Fibroblast of mammary gland (primary cell): ENCODE data around the gene TANC1.

ENCODE experiments used
- DNase-seq: peaks from one replicate; pipeline ENCODE4 v3.0.0-alpha.2; 2010; ENCODE audit warnings: low read depth
- H3K4me3 ChIP-seq: 2 replicates; pipeline ENCODE4 v1.5.1; 2011; ENCODE audit warnings: low read depth, mild to moderate bottlenecking, low read length, moderate library complexity; ENCODE audit not compliant: control insufficient read depth
- TF ChIP-seq, protein P1 (sequence below): conservative IDR thresholded peaks from 2 replicates; pipeline ENCODE4 v1.5.1; 2011; ENCODE audit warnings: low read depth, low read length, inconsistent platforms; ENCODE audit not compliant: control insufficient read depth, insufficient read depth

Gene TANC1

GRCh38 chr2:159118115-159118858 is 149.8 kb downstream of the TANC1 start:
- no peak overlapping the region for H3K4me3 ChIP-seq
- DNase-seq: peak; percentile 87
- TF ChIP-seq, protein P1, sequence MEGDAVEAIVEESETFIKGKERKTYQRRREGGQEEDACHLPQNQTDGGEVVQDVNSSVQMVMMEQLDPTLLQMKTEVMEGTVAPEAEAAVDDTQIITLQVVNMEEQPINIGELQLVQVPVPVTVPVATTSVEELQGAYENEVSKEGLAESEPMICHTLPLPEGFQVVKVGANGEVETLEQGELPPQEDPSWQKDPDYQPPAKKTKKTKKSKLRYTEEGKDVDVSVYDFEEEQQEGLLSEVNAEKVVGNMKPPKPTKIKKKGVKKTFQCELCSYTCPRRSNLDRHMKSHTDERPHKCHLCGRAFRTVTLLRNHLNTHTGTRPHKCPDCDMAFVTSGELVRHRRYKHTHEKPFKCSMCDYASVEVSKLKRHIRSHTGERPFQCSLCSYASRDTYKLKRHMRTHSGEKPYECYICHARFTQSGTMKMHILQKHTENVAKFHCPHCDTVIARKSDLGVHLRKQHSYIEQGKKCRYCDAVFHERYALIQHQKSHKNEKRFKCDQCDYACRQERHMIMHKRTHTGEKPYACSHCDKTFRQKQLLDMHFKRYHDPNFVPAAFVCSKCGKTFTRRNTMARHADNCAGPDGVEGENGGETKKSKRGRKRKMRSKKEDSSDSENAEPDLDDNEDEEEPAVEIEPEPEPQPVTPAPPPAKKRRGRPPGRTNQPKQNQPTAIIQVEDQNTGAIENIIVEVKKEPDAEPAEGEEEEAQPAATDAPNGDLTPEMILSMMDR: peak; percentile 98

DNA sequence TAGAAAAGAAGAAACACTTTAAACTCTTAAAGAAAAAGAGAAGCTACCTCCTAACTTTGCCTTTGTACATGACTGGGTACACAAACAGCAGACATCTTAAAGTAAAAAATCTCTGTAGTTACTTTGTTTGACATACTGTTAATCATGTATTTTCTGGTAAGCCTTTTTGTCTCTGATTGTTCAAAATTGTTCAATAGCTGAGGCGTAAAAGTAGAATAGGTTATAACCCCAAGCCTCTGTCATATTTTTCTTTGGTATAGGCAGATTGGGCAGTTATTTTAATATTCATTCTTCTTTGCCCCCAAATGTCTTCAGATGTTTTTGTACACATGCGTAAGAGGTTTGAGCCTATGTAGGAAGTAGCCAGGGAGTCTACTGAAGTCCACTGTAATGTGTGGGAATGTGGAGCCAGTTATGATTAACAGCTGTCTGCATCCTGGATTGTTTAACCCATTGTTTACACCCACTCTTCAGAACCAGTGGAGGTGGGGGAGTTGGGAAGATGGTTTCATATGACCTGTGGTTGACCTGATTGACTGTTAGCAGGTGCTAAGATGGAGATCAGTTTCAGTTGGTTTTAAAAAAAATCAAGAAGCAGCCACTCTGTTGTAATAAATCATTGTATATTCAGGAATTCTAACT is 150.5 kb downstream of the TANC1 start:
- H3K4me3 ChIP-seq: no peak overlapping the region
- no peak for DNase-seq
- TF ChIP-seq, protein P1: no peak

DNA sequence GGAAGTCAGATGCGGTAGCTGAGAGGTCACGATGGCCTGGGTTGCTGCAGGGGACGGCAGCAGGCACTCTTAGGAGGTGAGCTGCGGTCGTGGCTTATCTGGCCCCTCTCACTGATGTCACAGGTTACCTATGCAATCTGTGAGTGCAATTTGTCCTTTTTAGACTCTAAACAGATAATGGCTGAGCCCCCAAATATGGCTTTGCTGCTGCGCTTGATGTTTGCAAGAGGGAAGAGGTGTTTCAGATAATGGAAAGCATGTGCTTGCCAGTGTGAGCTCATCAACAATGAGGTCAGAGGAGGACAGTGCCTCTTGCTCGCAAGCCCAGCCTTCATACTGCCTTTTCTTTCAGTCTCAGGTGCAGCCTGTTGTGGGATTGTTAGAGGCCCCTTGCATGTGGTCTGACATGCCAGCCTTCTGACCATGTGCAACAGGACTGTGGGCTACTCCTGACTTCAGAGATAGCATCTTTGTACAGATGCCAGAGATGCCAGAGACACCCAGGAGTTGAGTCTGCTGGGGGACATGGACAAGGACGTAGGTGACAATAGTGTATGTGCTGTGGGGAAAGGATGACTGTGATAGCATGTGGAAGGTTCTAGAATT is 151.3 kb downstream of the TANC1 start:
- H3K4me3 ChIP-seq: no peak overlapping the region
- DNase-seq: peak; percentile 65
- TF ChIP-seq, protein P1: no peak

DNA sequence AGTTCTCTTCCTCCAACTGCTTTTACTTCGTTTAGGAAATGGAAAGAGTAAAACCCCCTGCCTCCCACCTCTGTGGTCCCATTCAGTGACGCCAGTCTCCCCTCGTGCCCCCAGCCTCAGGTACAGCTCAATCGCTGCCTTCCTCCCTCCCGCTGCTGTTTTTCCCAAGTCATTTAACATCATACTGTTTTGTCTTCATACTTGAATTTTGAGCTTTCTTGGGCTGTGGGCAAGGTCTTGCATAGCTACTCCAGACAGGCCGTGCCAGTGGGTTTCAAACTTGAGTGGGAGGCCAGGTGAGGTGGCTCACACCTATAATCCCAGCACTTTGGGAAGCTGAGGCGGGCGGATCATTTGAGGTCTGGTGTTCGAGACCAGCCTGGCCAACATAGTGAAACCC is 155.3 kb downstream of the TANC1 start:
- H3K4me3 ChIP-seq: no peak overlapping the region
- TF ChIP-seq, protein P1: no peak
- no peak for DNase-seq

DNA sequence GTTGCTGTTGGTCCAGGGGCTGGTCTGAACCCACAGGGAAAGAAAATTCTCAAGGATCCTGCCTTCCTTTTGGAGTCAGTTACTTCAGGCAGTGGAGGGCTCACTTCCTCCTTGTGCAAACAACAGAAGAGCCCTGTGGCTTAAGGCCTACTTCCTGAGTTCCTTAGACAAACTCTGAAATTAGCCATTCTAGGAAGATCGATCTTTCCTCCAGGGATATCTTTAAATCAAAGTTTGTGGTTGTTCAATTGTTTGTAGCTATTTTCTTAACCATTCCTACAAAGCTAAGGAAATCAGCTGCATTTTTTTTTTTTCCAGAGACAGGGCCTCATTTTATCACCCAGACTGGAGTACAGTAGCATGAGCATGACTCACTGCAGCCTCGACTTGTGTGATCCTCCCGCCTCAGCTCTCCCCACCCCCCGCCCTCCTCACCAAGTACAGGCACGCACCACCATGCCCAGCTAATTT is 156.0 kb downstream of the TANC1 start:
- no peak overlapping the region for H3K4me3 ChIP-seq
- DNase-seq: peak; percentile 88

GRCh38 chr2:159124931-159125467 is 156.6 kb downstream of the TANC1 start:
- DNase-seq: no peak
- TF ChIP-seq, protein P1: no peak
- no peak overlapping the region for H3K4me3 ChIP-seq

More for the DNA sequence above, 156.0 kb downstream of the TANC1 start:
- TF ChIP-seq, protein P1: no peak
